Right forelimb (tissue), 1 donor: Measurements from ENCODE around the gene ELMO1.

Experiments
- DNase-seq: peaks from one replicate; pipeline ENCODE4 v3.0.0-alpha.2; 2018

The ELMO1 gene

GRCh38 chr7:36894190-36894589, 554.5 kb downstream of the ELMO1 start:
- DNase-seq = no peak

- no peak for DNase-seq
These were observed 559.5 kb downstream of the ELMO1 start for GRCh38 chr7:36889182-36889581.

DNA sequence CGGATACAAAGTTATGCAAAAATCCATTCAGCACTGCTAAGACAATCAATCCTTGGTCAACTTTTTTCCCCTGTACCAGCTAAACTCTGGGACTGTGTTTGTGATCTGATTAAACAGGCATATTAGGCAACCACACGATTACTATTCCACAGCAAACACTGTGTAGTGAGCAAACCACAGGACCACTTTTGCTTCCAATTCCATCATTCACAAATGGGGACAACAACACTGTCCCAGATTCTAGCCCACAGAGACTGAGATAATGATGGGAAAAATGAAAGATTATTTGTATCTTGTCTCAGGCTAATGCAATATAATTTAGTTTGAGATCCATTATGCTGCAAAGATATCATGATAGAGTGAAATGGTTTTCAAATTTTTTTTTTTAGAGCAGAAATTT, 560.7 kb downstream of the ELMO1 start:
- no peak for DNase-seq

GRCh38 chr7:36887233-36887632, 561.4 kb downstream of the ELMO1 start:
- DNase-seq = no peak

DNA sequence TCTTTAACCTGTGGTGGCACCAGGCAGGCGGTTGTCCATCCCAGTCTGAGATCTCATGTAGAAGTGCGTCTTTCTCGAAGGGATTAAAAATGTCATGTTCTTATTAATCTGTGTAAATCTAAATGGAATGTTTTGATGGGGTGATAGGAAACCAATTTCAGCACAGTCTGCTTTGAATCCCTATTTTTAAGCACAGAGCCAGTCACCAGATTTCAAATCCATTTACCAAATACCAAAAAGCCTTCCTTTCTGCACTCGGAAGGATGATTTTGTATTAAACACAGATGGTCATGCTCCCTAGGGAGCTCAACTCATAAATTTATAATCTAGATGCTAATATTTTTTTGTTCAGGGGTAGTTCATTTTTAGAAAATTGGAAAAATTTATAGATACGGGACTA, 563.8 kb downstream of the ELMO1 start:
- DNase-seq = no peak

- DNase-seq = no peak
These were observed 564.3 kb downstream of the ELMO1 start for GRCh38 chr7:36884351-36884750.

- no peak for DNase-seq
These were observed 567.3 kb downstream of the ELMO1 start for GRCh38 chr7:36881233-36881874.

- no peak for DNase-seq
These were observed 568.6 kb downstream of the ELMO1 start for GRCh38 chr7:36880108-36880507.

- DNase-seq = no peak
These were observed 569.6 kb downstream of the ELMO1 start for GRCh38 chr7:36879021-36879420.

GRCh38 chr7:36878288-36878687, 570.4 kb downstream of the ELMO1 start:
- DNase-seq = no peak

GRCh38 chr7:36875794-36876193, 572.9 kb downstream of the ELMO1 start:
- DNase-seq = no peak

GRCh38 chr7:36874041-36874440, 574.6 kb downstream of the ELMO1 start:
- no peak for DNase-seq

DNA sequence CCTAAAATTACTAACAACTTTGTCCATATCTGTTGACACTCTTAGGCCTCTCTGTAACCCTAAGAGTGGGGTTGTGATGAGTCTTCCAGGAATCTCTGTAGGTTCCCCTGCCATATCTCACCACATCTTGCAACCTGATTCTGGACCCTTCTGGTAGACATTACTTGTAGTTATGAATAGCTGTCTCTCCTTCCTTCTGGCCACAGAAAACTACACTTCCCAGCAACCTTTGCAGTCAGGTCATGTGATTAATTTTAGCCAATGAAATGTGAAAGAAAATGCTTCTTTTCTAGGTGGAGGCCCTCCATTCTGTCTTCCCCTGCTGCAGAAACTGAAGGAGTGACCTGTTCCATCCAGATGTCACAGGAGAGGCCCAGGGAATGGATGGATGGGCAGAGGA, 576.8 kb downstream of the ELMO1 start:
- no peak for DNase-seq

GRCh38 chr7:36871355-36871738, 577.3 kb downstream of the ELMO1 start:
- no peak for DNase-seq

- DNase-seq = no peak
These were observed 577.9 kb downstream of the ELMO1 start for GRCh38 chr7:36870625-36871354.

DNA sequence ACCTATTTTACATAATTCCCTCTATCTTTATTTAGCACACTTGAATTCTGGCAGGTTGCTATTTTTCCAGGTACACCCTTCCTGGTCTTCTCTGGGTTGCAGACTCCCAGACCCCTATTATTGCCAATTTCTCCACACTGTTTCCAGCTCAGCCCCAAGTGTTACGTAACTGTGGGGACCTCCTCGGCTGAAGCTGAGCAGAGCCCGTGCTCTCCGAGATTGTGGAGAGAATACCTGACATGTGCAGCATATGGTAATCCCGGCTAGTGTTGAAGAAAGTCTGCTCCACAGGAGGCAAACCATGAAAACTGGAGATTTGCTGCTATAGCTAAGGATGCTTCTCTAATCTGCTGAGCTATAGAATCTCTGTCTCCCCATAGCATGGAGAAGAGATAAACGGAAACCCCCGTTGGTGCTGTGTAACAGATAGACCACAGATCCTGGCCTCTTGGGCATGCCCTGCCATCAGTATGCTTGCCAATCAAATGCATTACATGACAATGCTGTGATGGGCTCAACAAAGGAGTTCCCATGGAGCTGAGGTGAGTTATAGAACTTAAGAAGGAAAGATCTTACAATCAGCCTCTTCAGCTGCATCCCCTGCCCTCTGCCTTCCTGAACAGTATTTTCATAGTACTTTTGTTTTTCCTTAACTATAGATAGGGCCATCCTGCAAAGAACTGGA, 579.8 kb downstream of the ELMO1 start:
- no peak for DNase-seq

DNA sequence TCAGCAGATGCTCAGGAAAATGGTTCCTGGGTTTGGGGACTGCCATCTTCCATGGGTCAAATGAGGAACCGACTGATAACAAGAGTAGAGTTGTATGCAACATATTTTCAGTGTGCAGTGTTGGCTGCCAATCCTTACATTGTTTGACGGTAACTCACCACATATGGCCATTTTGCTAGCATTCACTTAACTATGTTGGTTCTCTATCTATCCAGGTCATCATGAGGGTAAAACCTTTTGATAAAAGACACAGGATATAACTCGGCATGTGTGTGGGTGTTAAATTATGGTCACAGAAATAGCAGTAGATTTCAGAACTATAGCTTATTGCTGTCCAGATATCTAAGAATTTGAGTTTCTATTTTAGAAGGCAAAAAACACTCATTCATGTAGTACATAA, 583.6 kb downstream of the ELMO1 start:
- DNase-seq = no peak

- no peak for DNase-seq
These were observed 584.6 kb downstream of the ELMO1 start for GRCh38 chr7:36863901-36864701.

DNA sequence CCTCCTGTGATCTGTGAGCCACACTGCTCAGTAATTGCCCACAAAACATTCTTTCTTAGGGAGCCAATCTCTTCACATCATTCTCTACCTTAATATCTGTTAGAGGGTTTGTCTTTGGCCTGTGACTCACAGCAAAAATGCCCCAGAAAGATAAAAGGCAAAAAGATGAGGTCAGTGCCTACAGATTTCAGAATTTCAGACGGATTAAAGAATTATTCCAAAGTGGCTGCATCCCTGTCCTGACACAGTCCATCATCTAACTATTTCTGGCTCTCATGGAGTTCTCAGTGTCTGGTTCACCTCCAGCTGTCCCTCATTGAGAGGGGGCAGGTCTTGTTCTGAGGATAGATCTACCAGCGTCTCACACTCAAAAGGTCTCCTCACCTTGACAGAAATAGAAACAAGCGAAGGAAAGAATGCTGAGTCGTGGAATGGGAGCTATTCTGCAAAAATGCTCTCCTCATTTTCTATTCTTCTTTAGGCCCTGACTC, 585.8 kb downstream of the ELMO1 start:
- DNase-seq = no peak

DNA sequence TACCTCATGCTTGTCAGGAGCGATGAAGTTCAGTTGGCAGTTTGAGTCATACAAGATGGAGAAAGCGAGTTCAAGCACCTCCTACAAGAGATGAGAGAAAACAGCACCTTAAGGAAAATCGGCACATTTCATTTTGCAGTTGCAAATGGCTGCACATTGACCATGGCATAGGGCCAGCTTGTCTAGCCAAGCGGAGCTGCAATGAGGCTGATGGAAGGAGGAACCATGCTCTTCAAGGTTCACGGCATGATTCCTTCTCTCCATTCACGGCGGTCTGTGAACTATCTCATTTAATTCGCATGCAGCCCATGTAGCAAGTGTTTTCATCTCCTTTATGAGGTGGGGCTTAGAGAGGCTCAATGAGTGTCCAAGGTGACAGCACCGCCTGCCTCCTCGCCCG, 587.0 kb downstream of the ELMO1 start:
- no peak for DNase-seq

GRCh38 chr7:36860681-36861080, 588.0 kb downstream of the ELMO1 start:
- no peak for DNase-seq

GRCh38 chr7:36855330-36855729, 593.3 kb downstream of the ELMO1 start:
- no peak for DNase-seq

DNA sequence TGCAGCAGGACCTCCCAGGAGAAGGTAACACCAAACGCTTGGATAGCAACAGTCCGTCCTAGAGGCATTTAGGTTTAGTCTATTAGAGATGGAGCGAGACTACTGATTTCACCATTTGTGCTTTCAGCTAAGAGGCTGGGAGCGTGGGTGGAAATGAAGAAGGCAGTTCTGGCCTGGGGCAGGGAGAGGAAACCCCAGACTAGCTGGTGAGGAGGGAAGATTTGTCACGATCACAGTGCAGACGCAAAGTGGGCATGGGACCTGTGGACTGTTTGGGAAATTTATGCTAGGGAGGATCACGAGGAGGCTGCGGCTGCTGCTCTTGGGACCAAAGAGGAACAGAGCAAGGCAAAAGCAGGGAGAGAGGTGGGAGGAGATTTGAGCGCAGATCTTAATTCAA, 594.0 kb downstream of the ELMO1 start:
- DNase-seq = no peak
